GM23248 (cell line): ENCODE measurements around the gene PDE3A.

Experiments
- EZH2 ChIP-seq: fragments of 200-600 bp; sonication (generic); IDR thresholded peaks from 2 replicates; pipeline ENCODE4 v1.6.1; 2018; ENCODE audit warnings: antibody characterized with exemption, mild to moderate bottlenecking; ENCODE audit not compliant: insufficient read depth, poor library complexity, severe bottlenecking
- EZH2phosphoT487 ChIP-seq: fragments of 200-600 bp; sonication (generic); IDR thresholded peaks from 2 replicates; pipeline ENCODE4 v1.6.1; 2018; ENCODE audit warnings: antibody characterized with exemption, moderate library complexity, mild to moderate bottlenecking, low read depth; ENCODE audit not compliant: insufficient read depth

GRCh38 chr12:20426957-20427356 lies 58.6 kb downstream of the PDE3A start:
- no peak for TF ChIP-seq EZH2
- TF ChIP-seq EZH2phosphoT487 = no peak
